Endothelial cell of umbilical vein (primary cell): Measurements from ENCODE around the gene CHRNA5. TPM values are rescaled to one million over a fixed set of nuclear protein-coding genes. Genes with fewer than 3 reads are reported as not detected.
A peak's percentile ranks its signal among the peaks of the same experiment; 100 is the strongest.

Experiments used
- BruUV-seq: library from RNA; stranded (reverse); fragments of 400-500 nt; replicated peaks from 2 replicates; lab custom pipeline; 2021; lab: Mats Ljungman, UMichigan
- CTCF ChIA-PET: fragments of 300-600, 350-600 bp; sonication (Branson Sonifier 250); formaldehyde crosslinking; loops from one replicate; lab custom pipeline; 2021; ENCODE audit warnings: antibody characterized with exemption, inconsistent platforms; lab: Charles Lee
- POLR2A ChIA-PET: fragments of 300-600, 350-600 bp; sonication (Branson Sonifier 250); formaldehyde crosslinking; loops from one replicate; lab custom pipeline; 2021; ENCODE audit warnings: antibody characterized with exemption, inconsistent platforms; lab: Charles Lee
- DNase-seq: peaks from one replicate; pipeline ENCODE4 v3.0.0-alpha.2; 2011; ENCODE audit warnings: low read depth, low spot score
- FAIRE-seq: peaks from 2 replicates; lab custom pipeline; 2011; peaks lifted over from hg19 to GRCh38; lab: Jason Lieb, UNC
- H2AFZ ChIP-seq: 2 replicates; pipeline ENCODE4 v1.6.0; 2012; ENCODE audit warnings: low read depth, low read length, control low read depth, inconsistent platforms
- H3K27ac ChIP-seq: 2 replicates; pipeline ENCODE4 v1.5.1; 2011; ENCODE audit warnings: low read depth, mild to moderate bottlenecking, control low read depth, low read length, moderate library complexity; ENCODE audit not compliant: insufficient read depth
- H3K27me3 ChIP-seq, 2 experiments: 2 replicates each; pipeline versions ENCODE4 v1.6.0 to v1.6.1; 2011; ENCODE audit warnings: low read length in 2 of 2, mixed read lengths in 1 of 2; ENCODE audit not compliant: control insufficient read depth in 2 of 2, insufficient read depth in 2 of 2
- H3K36me3 ChIP-seq, 2 experiments: 2 replicates in 1 of 2; 3 replicates in 1 of 2; pipeline ENCODE4 v1.5.1; 2011; ENCODE audit warnings: low read length in 2 of 2, mild to moderate bottlenecking in 1 of 2, moderate library complexity in 1 of 2; ENCODE audit not compliant: control insufficient read depth in 2 of 2, insufficient read depth in 2 of 2; ENCODE audit errors: extremely low read depth in 1 of 2
- H3K4me1 ChIP-seq: 3 replicates; pipeline ENCODE4 v1.5.1; 2011; ENCODE audit warnings: mild to moderate bottlenecking, low read length; ENCODE audit not compliant: control insufficient read depth, insufficient read depth; ENCODE audit errors: extremely low read depth
- H3K4me2 ChIP-seq: 2 replicates; pipeline ENCODE4 v1.6.1; 2011; ENCODE audit warnings: low read length, control low read depth, mixed read lengths; ENCODE audit not compliant: insufficient read depth
- H3K4me3 ChIP-seq, 3 experiments: fragments of 200-600 bp in 1 of 3; sonication (generic), shearing (Covaris generic) in 1 of 3; replicated peaks in 1 of 3; 2 replicates each; pipeline ENCODE4 v1.5.1; 2011 to 2016; ENCODE audit warnings: control low read depth in 3 of 3, low read length in 3 of 3, mild to moderate bottlenecking in 2 of 3, inconsistent platforms in 1 of 3, low read depth in 1 of 3, moderate library complexity in 1 of 3; ENCODE audit not compliant: insufficient read depth in 1 of 3
- H3K79me2 ChIP-seq: 2 replicates; pipeline ENCODE4 v1.6.0; 2012; ENCODE audit warnings: low read length, inconsistent platforms; ENCODE audit not compliant: control insufficient read depth, insufficient read depth
- H3K9ac ChIP-seq: replicated peaks from 2 replicates; pipeline ENCODE3; 2011; ENCODE audit warnings: low read length, control low read depth; ENCODE audit not compliant: insufficient read depth; ENCODE audit errors: extremely low read depth
- H3K9me1 ChIP-seq: replicated peaks from 3 replicates; pipeline ENCODE4 v1.6.0; 2011; ENCODE audit warnings: mild to moderate bottlenecking, low read length; ENCODE audit not compliant: control insufficient read depth, insufficient read depth; ENCODE audit errors: extremely low read depth
- H3K9me3 ChIP-seq: replicated peaks from 2 replicates; pipeline ENCODE4 v1.5.1; 2012; ENCODE audit warnings: low read length, inconsistent platforms; ENCODE audit not compliant: control insufficient read depth, insufficient read depth
- H4K20me1 ChIP-seq: replicated peaks from 2 replicates; pipeline ENCODE3; 2011; ENCODE audit warnings: mild to moderate bottlenecking, low read length; ENCODE audit not compliant: control insufficient read depth, insufficient read depth; ENCODE audit errors: extremely low read depth
- EZH2 ChIP-seq: IDR thresholded peaks from 2 replicates; pipeline ENCODE4 v1.6.1; 2012; ENCODE audit warnings: borderline replicate concordance, low read depth, mild to moderate bottlenecking, moderate library complexity, low read length, inconsistent platforms; ENCODE audit not compliant: severe bottlenecking
- FOS ChIP-seq: IDR thresholded peaks from 2 replicates; pipeline ENCODE4 v1.6.1; 2011; ENCODE audit warnings: mild to moderate bottlenecking, low read length, moderate library complexity, borderline replicate concordance; ENCODE audit not compliant: insufficient read depth
- GATA2 ChIP-seq: IDR thresholded peaks from 2 replicates; pipeline ENCODE4 v1.7.0; 2011; ENCODE audit warnings: low read depth, mild to moderate bottlenecking, moderate library complexity, mixed read lengths, low read length; ENCODE audit not compliant: insufficient read length, insufficient read depth
- MYC ChIP-seq: IDR thresholded peaks from one replicate; pipeline ENCODE4 v1.6.1; 2011; ENCODE audit warnings: mild to moderate bottlenecking, low read depth, low read length
- dilution Hi-C: fragments of 300-500 bp; cut with MboI; formaldehyde crosslinking; loops from one replicate; pipeline ENCODE4 v1.15.0; 2019; ENCODE audit warnings: low sequenced_read_pairs; ENCODE audit not compliant: extremely low pct_ligation_motif_present
- intact Hi-C: fragments of 100-400 bp; cut with micrococcal nuclease; formaldehyde crosslinking; loops from one replicate; pipeline ENCODE4 v1.10.0; 2022
- polyA plus RNA-seq, 4 experiments: library from polyadenylated mRNA; depleted of rRNA in 3 of 4; stranded (reverse) in 3 of 4; unstranded in 1 of 4; fragments of >200 nt; gene quantifications; 2 replicates each; pipeline versions ENCODE4 v1.2.1 to v1.2.3, GENCODE V29; 2011 to 2012; ENCODE audit warnings: missing spikeins in 1 of 4
- total RNA-seq: library from RNA; stranded (reverse); gene quantifications from 2 replicates; pipeline ENCODE4 v1.2.3, GENCODE V29; 2021
- TF ChIP-seq, protein P1 (sequence below): IDR thresholded peaks from 2 replicates; pipeline ENCODE4 v1.6.1; 2011; ENCODE audit not compliant: insufficient read depth, insufficient read length

CHRNA5 gene
- total and polyA plus RNA-seq, 2 donors (not counting 3 experiments of a cell fraction or from before 2014, with no cell fraction given) = 6.4 to 12.7 TPM

DNA sequence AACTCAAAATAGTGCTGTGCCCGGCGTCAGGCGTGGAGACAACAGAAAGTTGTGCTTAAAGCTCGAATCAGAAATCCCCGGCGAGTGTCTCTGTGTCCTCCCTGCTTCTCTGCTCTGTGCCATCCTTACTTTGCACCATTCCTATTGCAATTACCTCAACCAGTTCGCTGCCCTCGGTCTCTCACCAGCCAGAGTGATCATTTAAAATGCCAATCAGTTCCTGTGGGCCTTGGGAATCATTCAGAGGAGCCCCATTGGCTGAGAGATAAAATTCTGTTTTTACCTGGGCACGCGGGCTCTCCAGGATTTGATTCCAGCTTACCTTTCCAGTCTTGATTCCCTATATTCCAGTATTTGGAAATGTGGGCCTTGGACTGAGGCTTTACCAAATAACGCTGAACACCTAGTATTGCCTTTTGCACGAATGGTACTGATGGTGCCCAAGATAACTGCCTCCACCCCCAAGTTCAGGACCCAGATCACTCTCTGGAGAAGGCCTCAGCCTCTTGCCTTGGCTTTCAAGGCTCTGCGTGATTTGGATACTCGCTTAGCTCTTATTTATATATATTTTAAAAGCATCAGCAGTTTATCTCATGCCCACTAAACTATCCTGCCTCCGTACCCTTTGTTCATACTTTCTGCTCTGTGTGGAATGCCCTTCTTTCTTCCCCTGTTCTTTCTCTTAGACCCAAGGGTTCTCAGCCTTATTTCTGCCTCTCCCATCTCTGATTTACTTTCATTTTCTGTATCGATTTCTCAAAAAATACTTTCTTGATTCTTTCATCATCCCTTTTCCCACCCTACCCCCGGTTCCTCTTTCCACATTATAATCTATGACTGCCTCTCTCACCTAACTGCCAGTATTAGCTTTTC, 24.2 kb upstream of the CHRNA5 start:
- dilution Hi-C loops (no loop called here), intact Hi-C loops (loop anchor here (1.0 kb wide), 3 partner anchors 24 to 103 kb away; partner anchors contain the start of genes CHRNA5, HYKK and IREB2)
- Histone ChIP-seq H3K27me3 (no peaks in the 10 kb centered on the region), H3K36me3 (peaks cover 4 to 12% of the 10 kb centered on the region in 2 experiments), H3K27ac (peak overlapping the region; percentile 92), H3K9ac (peak overlapping the region; percentile 98), H3K4me2 (peak overlapping the region; percentile 87), H3K79me2 (peaks cover 25% of the 10 kb centered on the region), H3K9me3 (no peaks in the 10 kb centered on the region), H3K4me1 (peaks cover 13% of the 10 kb centered on the region), H2AFZ (peak overlapping the region; percentile 92), H3K4me3 (peak overlapping the region; percentile 67 to 96 (median 88)), H3K9me1 (no peaks in the 10 kb centered on the region), H4K20me1 (no peaks in the 10 kb centered on the region)
- ChIA-PET POLR2A (interaction anchor here (1.5 kb wide), 1 partner anchor 27 kb away, joined by 4 read pairs; no protein-coding TSS in a partner anchor), CTCF (interaction anchor here (0.9 to 2.2 kb wide), 6 partner anchors 9 to 433 kb away, joined by 3 to 27 read pairs (median 4); partner anchors contain the start of gene CHRNA5)
- no peak for FAIRE-seq
- BruUV-seq = TSS peak; percentile 35
- no peak for DNase-seq
- TF ChIP-seq FOS (no peak), MYC (no peak), EZH2 (no peak), GATA2 (peak; percentile 50)
- TF ChIP-seq, protein P1, sequence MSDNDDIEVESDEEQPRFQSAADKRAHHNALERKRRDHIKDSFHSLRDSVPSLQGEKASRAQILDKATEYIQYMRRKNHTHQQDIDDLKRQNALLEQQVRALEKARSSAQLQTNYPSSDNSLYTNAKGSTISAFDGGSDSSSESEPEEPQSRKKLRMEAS = no peak
